HCT116 (cell line): ENCODE data around the gene PLP2.

ENCODE experiments used
- CTCF ChIP-seq, 3 experiments: fragments of 200-600 bp in 1 of 3; sonication (generic) in 1 of 3; IDR thresholded peaks in 2 of 3; conservative IDR thresholded peaks in 1 of 3; 2 replicates each; pipeline ENCODE4 v1.5.1; 2012 to 2017; ENCODE audit warnings: low read depth in 2 of 3, low read length in 2 of 3, antibody characterized with exemption in 1 of 3, borderline replicate concordance in 1 of 3, control low read depth in 1 of 3, mild to moderate bottlenecking in 1 of 3, mixed read lengths in 1 of 3, mixed run types in 1 of 3, moderate library complexity in 1 of 3; ENCODE audit not compliant: insufficient read depth in 1 of 3
- EZH2 ChIP-seq: fragments of 200-600 bp; sonication (generic); IDR thresholded peaks from 2 replicates; pipeline ENCODE4 v1.6.1; 2017; ENCODE audit warnings: antibody characterized with exemption, mixed run types
- EZH2phosphoT487 ChIP-seq: fragments of 200-600 bp; IDR thresholded peaks from 2 replicates; pipeline ENCODE4 v1.6.1; 2018; ENCODE audit warnings: antibody characterized with exemption, borderline replicate concordance
- POLR2A ChIP-seq: IDR thresholded peaks from 2 replicates; pipeline ENCODE4 v1.7.0; 2011; ENCODE audit warnings: borderline replicate concordance; ENCODE audit not compliant: insufficient read depth, insufficient read length; ENCODE audit errors: extremely low read depth
- POLR2AphosphoS5 ChIP-seq: IDR thresholded peaks from 2 replicates; pipeline ENCODE4 v1.6.1; 2011; ENCODE audit warnings: mild to moderate bottlenecking, low read depth, low read length, moderate library complexity
- REST ChIP-seq: IDR thresholded peaks from 2 replicates; pipeline ENCODE4 v1.6.1; 2012; ENCODE audit warnings: low read depth
- SIN3A ChIP-seq: IDR thresholded peaks from 2 replicates; pipeline ENCODE4 v1.6.1; 2012; ENCODE audit warnings: low read depth
- YY1 ChIP-seq: IDR thresholded peaks from 2 replicates; pipeline ENCODE4 v1.6.1; 2011; ENCODE audit warnings: low read length, low read depth, moderate library complexity, mild to moderate bottlenecking; ENCODE audit not compliant: insufficient replicate concordance; ENCODE audit errors: extremely low read depth
- ZFX ChIP-seq: fragments of 450-650 bp; IDR thresholded peaks from 2 replicates; pipeline ENCODE4 v1.6.1; 2017

- no peak for TF ChIP-seq CTCF (IDR thresholded peaks at IDR 0.05 in 2 of 3, conservative IDR thresholded peaks at IDR 0.05 in 1 of 3; ENCODE audit: borderline replicate concordance in 1 of 3, insufficient read depth in 1 of 3, low read depth in 2 of 3, low read length in 2 of 3)
- TF ChIP-seq EZH2, result no peak
- TF ChIP-seq POLR2AphosphoS5, result no peak
- no peak for TF ChIP-seq ZFX
- TF ChIP-seq SIN3A, result no peak
- TF ChIP-seq POLR2A, result no peak
- TF ChIP-seq EZH2phosphoT487, result no peak
- TF ChIP-seq REST, result no peak
- no peak for TF ChIP-seq YY1
Observed at GRCh38 chrX:49212209-49212608, 40.5 kb downstream of the PLP2 start.
